Neural progenitor cell (in vitro differentiated cells): ENCODE data around the gene ANO4. TPM values are rescaled to one million over a fixed set of nuclear protein-coding genes. Genes with fewer than 3 reads are reported as not detected.

ENCODE experiments used
- DNase-seq: peaks from one replicate; pipeline ENCODE4 v3.0.0-alpha.2; 2016; ENCODE audit warnings: low spot score
- H2AFZ ChIP-seq: fragments of 200-600 bp; sonication (generic); replicated peaks from 2 replicates; pipeline ENCODE4 v1.6.1; 2016; ENCODE audit warnings: antibody characterized with exemption
- H3F3A ChIP-seq: fragments of 200-600 bp; sonication (generic); 2 replicates; pipeline ENCODE4 v1.6.1; 2016; ENCODE audit warnings: antibody characterized with exemption, low read depth
- H3K27ac ChIP-seq: fragments of 200-600 bp; sonication (generic); 2 replicates; pipeline ENCODE4 v1.5.1; 2016; ENCODE audit warnings: mild to moderate bottlenecking
- H3K27me3 ChIP-seq: fragments of 200-600 bp; sonication (generic); 2 replicates; pipeline ENCODE4 v1.6.1; 2016; ENCODE audit warnings: mild to moderate bottlenecking, moderate library complexity
- H3K36me3 ChIP-seq: fragments of 200-600 bp; sonication (generic); 2 replicates; pipeline ENCODE4 v1.5.1; 2016
- H3K4me1 ChIP-seq: fragments of 200-600 bp; sonication (generic); 2 replicates; pipeline ENCODE4 v1.6.1; 2016; ENCODE audit warnings: mixed run types
- H3K4me2 ChIP-seq: fragments of 200-600 bp; sonication (generic); 2 replicates; pipeline ENCODE4 v1.6.1; 2016
- H3K4me3 ChIP-seq: fragments of 200-600 bp; sonication (generic); 2 replicates; pipeline ENCODE4 v1.5.1; 2016
- H3K79me2 ChIP-seq: fragments of 200-600 bp; sonication (generic); 2 replicates; pipeline ENCODE4 v1.6.1; 2016; ENCODE audit warnings: low read depth
- H3K9ac ChIP-seq: fragments of 200-600 bp; sonication (generic); 2 replicates; pipeline ENCODE4 v1.6.1; 2016
- H3K9me3 ChIP-seq: fragments of 200-600 bp; sonication (generic); 2 replicates; pipeline ENCODE4 v1.5.1; 2016; ENCODE audit warnings: low read depth
- H4K20me1 ChIP-seq: fragments of 200-600 bp; sonication (generic); 2 replicates; pipeline ENCODE4 v1.6.1; 2016; ENCODE audit warnings: low read depth
- H3K27ac Mint-ChIP-seq: 3 replicates; pipeline ENCODE4 v1.8.0; 2021; ENCODE audit warnings: mixed read lengths
- H3K27me3 Mint-ChIP-seq: 2 replicates; pipeline ENCODE4 v1.8.0; 2022; ENCODE audit warnings: low read depth, mild to moderate bottlenecking, inconsistent platforms, moderate library complexity, mixed read lengths; ENCODE audit not compliant: insufficient read depth
- H3K36me3 Mint-ChIP-seq: 3 replicates; pipeline ENCODE4 v1.8.0; 2021; ENCODE audit warnings: mixed read lengths
- H3K4me1 Mint-ChIP-seq: 3 replicates; pipeline ENCODE4 v1.8.0; 2021; ENCODE audit warnings: mixed read lengths
- H3K4me3 Mint-ChIP-seq: 3 replicates; pipeline ENCODE4 v1.8.0; 2021; ENCODE audit warnings: mild to moderate bottlenecking, moderate library complexity, mixed read lengths
- H3K9me3 Mint-ChIP-seq: 3 replicates; pipeline ENCODE4 v1.8.0; 2020; ENCODE audit warnings: mixed read lengths
- CTCF ChIP-seq: fragments of 200-600 bp; sonication (generic); IDR thresholded peaks from 2 replicates; pipeline ENCODE4 v1.5.1; 2017; ENCODE audit warnings: antibody characterized with exemption, mild to moderate bottlenecking
- EZH2 ChIP-seq: fragments of 200-600 bp; sonication (generic); IDR thresholded peaks from 2 replicates; pipeline ENCODE4 v1.6.1; 2017; ENCODE audit warnings: antibody characterized with exemption, mild to moderate bottlenecking, moderate library complexity
- EZH2phosphoT487 ChIP-seq: fragments of 200-600 bp; sonication (generic); IDR thresholded peaks from 2 replicates; pipeline ENCODE4 v1.6.1; 2017; ENCODE audit warnings: antibody characterized with exemption
- total RNA-seq: library from RNA; depleted of rRNA; stranded (reverse); fragments of >200 nt; gene quantifications from 2 replicates; pipeline ENCODE4 v1.2.3, GENCODE V29; 2015; ENCODE audit warnings: low replicate concordance

Gene ANO4
- total RNA-seq, 1 donor from 2014 or later: not detected

GRCh38 chr12:101064721-101065120 is 270.1 kb downstream of the ANO4 start:
- Mint-ChIP-seq H3K9me3 (peaks cover 4% of the 10 kb centered on the region), H3K36me3 (no peaks in the 10 kb centered on the region), H3K4me3 (no peak overlapping the region), H3K27me3 (no peaks in the 10 kb centered on the region), H3K27ac (no peak overlapping the region), H3K4me1 (no peaks in the 10 kb centered on the region)
- Histone ChIP-seq H2AFZ (no peak overlapping the region), H3K4me1 (no peaks in the 10 kb centered on the region), H3K9ac (no peak overlapping the region), H3K9me3 (no peaks in the 10 kb centered on the region), H3K4me2 (no peak overlapping the region), H3K27ac (no peak overlapping the region), H3K4me3 (no peak overlapping the region), H4K20me1 (no peaks in the 10 kb centered on the region), H3F3A (no peaks in the 10 kb centered on the region), H3K27me3 (no peaks in the 10 kb centered on the region), H3K79me2 (no peaks in the 10 kb centered on the region), H3K36me3 (no peaks in the 10 kb centered on the region)
- no peak for DNase-seq
- TF ChIP-seq CTCF (no peak), EZH2 (no peak), EZH2phosphoT487 (no peak)

GRCh38 chr12:101066489-101066888 is 271.9 kb downstream of the ANO4 start:
- Histone ChIP-seq H4K20me1 (no peaks in the 10 kb centered on the region), H2AFZ (no peak overlapping the region), H3K79me2 (no peaks in the 10 kb centered on the region), H3K9me3 (no peaks in the 10 kb centered on the region), H3K4me1 (no peaks in the 10 kb centered on the region), H3K9ac (no peak overlapping the region), H3K36me3 (no peaks in the 10 kb centered on the region), H3K27me3 (no peaks in the 10 kb centered on the region), H3K4me2 (no peak overlapping the region), H3K4me3 (no peak overlapping the region), H3K27ac (no peak overlapping the region), H3F3A (no peaks in the 10 kb centered on the region)
- Mint-ChIP-seq H3K4me3 (no peak overlapping the region), H3K9me3 (peaks cover 4% of the 10 kb centered on the region), H3K4me1 (no peaks in the 10 kb centered on the region), H3K27ac (no peak overlapping the region), H3K27me3 (no peaks in the 10 kb centered on the region), H3K36me3 (no peaks in the 10 kb centered on the region)
- DNase-seq: no peak
- TF ChIP-seq EZH2phosphoT487 (no peak), CTCF (no peak), EZH2 (no peak)

- Mint-ChIP-seq H3K9me3 (peaks cover 3% of the 10 kb centered on the region), H3K27me3 (no peaks in the 10 kb centered on the region), H3K4me3 (no peak overlapping the region), H3K27ac (no peak overlapping the region), H3K36me3 (no peaks in the 10 kb centered on the region), H3K4me1 (no peaks in the 10 kb centered on the region)
- no peak for TF ChIP-seq EZH2phosphoT487
- TF ChIP-seq CTCF: no peak
- no peak for TF ChIP-seq EZH2
- DNase-seq: no peak
- Histone ChIP-seq H3K36me3 (no peaks in the 10 kb centered on the region), H4K20me1 (no peaks in the 10 kb centered on the region), H3F3A (no peaks in the 10 kb centered on the region), H3K27ac (no peak overlapping the region), H3K4me1 (no peaks in the 10 kb centered on the region), H3K4me3 (no peak overlapping the region), H3K27me3 (no peaks in the 10 kb centered on the region), H3K9ac (no peak overlapping the region), H3K9me3 (no peaks in the 10 kb centered on the region), H2AFZ (no peak overlapping the region), H3K4me2 (no peak overlapping the region), H3K79me2 (no peaks in the 10 kb centered on the region)
Measured at GRCh38 chr12:101068402-101068801, 273.8 kb downstream of the ANO4 start.

- no peaks in the 10 kb centered on the region for H3K27me3 Mint-ChIP-seq
- Histone ChIP-seq H3K4me1 (no peaks in the 10 kb centered on the region), H4K20me1 (no peaks in the 10 kb centered on the region), H3F3A (no peaks in the 10 kb centered on the region), H3K4me3 (no peak overlapping the region), H3K9me3 (no peaks in the 10 kb centered on the region), H3K9ac (no peak overlapping the region), H2AFZ (no peak overlapping the region), H3K79me2 (no peaks in the 10 kb centered on the region), H3K27me3 (no peaks in the 10 kb centered on the region), H3K4me2 (no peak overlapping the region), H3K36me3 (no peaks in the 10 kb centered on the region), H3K27ac (no peak overlapping the region)
- H3K36me3 Mint-ChIP-seq: no peaks in the 10 kb centered on the region
- TF ChIP-seq CTCF: no peak
- TF ChIP-seq EZH2phosphoT487: no peak
- no peak for TF ChIP-seq EZH2
- no peak overlapping the region for H3K4me3 Mint-ChIP-seq
- H3K27ac Mint-ChIP-seq: no peak overlapping the region
- H3K9me3 Mint-ChIP-seq: peaks cover 3% of the 10 kb centered on the region
- no peak for DNase-seq
- H3K4me1 Mint-ChIP-seq: no peaks in the 10 kb centered on the region
Measured at GRCh38 chr12:101068836-101069235, 274.3 kb downstream of the ANO4 start.
